ENCODE results near the gene OSBPL5. TPM values are rescaled to one million over a fixed set of nuclear protein-coding genes. Genes with fewer than 3 reads are reported as not detected.
"Not testable (repeated sequence)": the region's sequence is repeated elsewhere in the genome, so short reads cannot be mapped to it uniquely, and the experiment has no call there.

OSBPL5 gene
- total RNA-seq, 1 donor from 2014 or later, result 115 TPM

GRCh38 chr11:3063876-3064275, 101.2 kb downstream of the OSBPL5 start:
- H3K27me3 Mint-ChIP-seq (ENCODE audit: unreplicated experiment); H3K4me3 Mint-ChIP-seq (ENCODE audit: unreplicated experiment); H3K9me3 Mint-ChIP-seq (ENCODE audit: unreplicated experiment); H3K4me1 Mint-ChIP-seq (ENCODE audit: low read depth, unreplicated experiment); H3K27ac Mint-ChIP-seq (ENCODE audit: unreplicated experiment); DNase-seq; H3K36me3 Mint-ChIP-seq (ENCODE audit: unreplicated experiment): not testable (repeated sequence)

- H3K27ac Mint-ChIP-seq (ENCODE audit: unreplicated experiment), result not testable (repeated sequence)
Measured at GRCh38 chr11:3063432-3063831, 101.7 kb downstream of the OSBPL5 start.

GRCh38 chr11:3060436-3061025, 104.6 kb downstream of the OSBPL5 start:
- H3K27ac Mint-ChIP-seq (ENCODE audit: unreplicated experiment), result no peak overlapping the region
- no peaks in the 10 kb centered on the region for H3K27me3 Mint-ChIP-seq (ENCODE audit: unreplicated experiment)
- DNase-seq, result no peak
- peaks cover 8% of the 10 kb centered on the region for H3K36me3 Mint-ChIP-seq (ENCODE audit: unreplicated experiment)
- TF ChIP-seq CTCF (IDR thresholded peaks at IDR 0.05; ENCODE audit: partially characterized antibody, unreplicated experiment), result no peak
- H3K4me3 Mint-ChIP-seq (ENCODE audit: unreplicated experiment), result no peak overlapping the region
- peaks cover 4% of the 10 kb centered on the region for H3K4me1 Mint-ChIP-seq (ENCODE audit: low read depth, unreplicated experiment)
- peaks cover 11% of the 10 kb centered on the region for H3K9me3 Mint-ChIP-seq (ENCODE audit: unreplicated experiment)

More at GRCh38 chr11:3063432-3063831, 101.7 kb downstream of the OSBPL5 start:
- H3K36me3 Mint-ChIP-seq (ENCODE audit: unreplicated experiment); H3K4me1 Mint-ChIP-seq (ENCODE audit: low read depth, unreplicated experiment); H3K9me3 Mint-ChIP-seq (ENCODE audit: unreplicated experiment); H3K4me3 Mint-ChIP-seq (ENCODE audit: unreplicated experiment); DNase-seq; H3K27me3 Mint-ChIP-seq (ENCODE audit: unreplicated experiment): not testable (repeated sequence)

GRCh38 chr11:3058753-3059664, 106.1 kb downstream of the OSBPL5 start:
- no peaks in the 10 kb centered on the region for H3K27me3 Mint-ChIP-seq (ENCODE audit: unreplicated experiment)
- peaks cover 11% of the 10 kb centered on the region for H3K4me1 Mint-ChIP-seq (ENCODE audit: low read depth, unreplicated experiment)
- no peak for DNase-seq
- peaks cover 6% of the 10 kb centered on the region for H3K9me3 Mint-ChIP-seq (ENCODE audit: unreplicated experiment)
- peaks cover 6% of the 10 kb centered on the region for H3K36me3 Mint-ChIP-seq (ENCODE audit: unreplicated experiment)
- H3K27ac Mint-ChIP-seq (ENCODE audit: unreplicated experiment), result no peak overlapping the region
- peak overlapping the region; percentile 71 for H3K4me3 Mint-ChIP-seq (ENCODE audit: unreplicated experiment)
- no peak for TF ChIP-seq CTCF (IDR thresholded peaks at IDR 0.05; ENCODE audit: partially characterized antibody, unreplicated experiment)

GRCh38 chr11:3057069-3057963, 107.8 kb downstream of the OSBPL5 start, which contains the start of gene CARS1:
Gene CARS1, minus strand, starts transcription at chr11:3057423. Its CDS starts 56 bp downstream, at chr11:3057367.
- peak within 1 kb of the TSS; percentile 92 for H3K4me3 Mint-ChIP-seq (ENCODE audit: unreplicated experiment)
- no peaks in the 10 kb centered on the region for H3K36me3 Mint-ChIP-seq (ENCODE audit: unreplicated experiment)
- H3K9me3 Mint-ChIP-seq (ENCODE audit: unreplicated experiment), result peaks cover 3% of the 10 kb centered on the region
- peak within 1 kb of the TSS; percentile 91 for H3K27ac Mint-ChIP-seq (ENCODE audit: unreplicated experiment)
- H3K4me1 Mint-ChIP-seq (ENCODE audit: low read depth, unreplicated experiment), result peaks cover 17% of the 10 kb centered on the region
- peak; percentile 97 for DNase-seq
- no peaks in the 10 kb centered on the region for H3K27me3 Mint-ChIP-seq (ENCODE audit: unreplicated experiment)
- no peak for TF ChIP-seq CTCF (IDR thresholded peaks at IDR 0.05; ENCODE audit: partially characterized antibody, unreplicated experiment)
